Cardiac fibroblast (primary cell): ENCODE results near the gene SPATC1L.

Experiments used
- DNase-seq, 2 donors: peaks; one replicate each; pipeline versions ENCODE4 v3.0.0 to v3.0.0-alpha.2; 2010; ENCODE audit warnings: low read depth in 2 of 2
- H3K4me3 ChIP-seq, 2 donors: replicated peaks in 1 of 2; 1 replicate in 1 of 2; 2 replicates in 1 of 2; pipeline ENCODE4 v1.5.1; 2011; ENCODE audit warnings: low read depth in 2 of 2, low read length in 2 of 2, mild to moderate bottlenecking in 2 of 2, moderate library complexity in 1 of 2
- CTCF ChIP-seq: IDR thresholded peaks from one replicate; pipeline ENCODE4 v1.5.1; 2011; ENCODE audit warnings: low read depth, mild to moderate bottlenecking, low read length, inconsistent platforms

Gene SPATC1L

GRCh38 chr21:46219591-46220239 is 35.5 kb upstream of the SPATC1L start:
- H3K4me3 ChIP-seq: no peak overlapping the region
- DNase-seq: no peak
- no peak for TF ChIP-seq CTCF

GRCh38 chr21:46218906-46219590 is 34.8 kb upstream of the SPATC1L start:
- no peak overlapping the region for H3K4me3 ChIP-seq
- no peak for TF ChIP-seq CTCF
- DNase-seq: no peak

GRCh38 chr21:46217511-46218196 is 33.4 kb upstream of the SPATC1L start:
- H3K4me3 ChIP-seq: no peak overlapping the region
- DNase-seq: no peak
- TF ChIP-seq CTCF: no peak

GRCh38 chr21:46216132-46216747 is 32.0 kb upstream of the SPATC1L start:
- TF ChIP-seq CTCF: no peak
- H3K4me3 ChIP-seq: no peak overlapping the region

GRCh38 chr21:46215436-46216131 is 31.3 kb upstream of the SPATC1L start:
- no peak overlapping the region for H3K4me3 ChIP-seq
- TF ChIP-seq CTCF: no peak
- no peak for DNase-seq

More at GRCh38 chr21:46216132-46216747, 32.0 kb upstream of the SPATC1L start:
- DNase-seq: no peak
